HepG2 (cell line): ENCODE data around the gene PCSK7. TPM values are rescaled to one million over a fixed set of nuclear protein-coding genes. Genes with fewer than 3 reads are reported as not detected.

Experiments
- ETV5 ChIP-seq: IDR thresholded peaks from 2 replicates; pipeline ENCODE4 v1.6.1; 2018; ENCODE audit warnings: missing biosample characterization, missing genetic modification reagents, inconsistent platforms, borderline replicate concordance
- HNRNPUL1 ChIP-seq: fragments of 200-400 bp; formaldehyde crosslinking; IDR thresholded peaks from 2 replicates; pipeline ENCODE4 v1.6.1; 2017; ENCODE audit warnings: low read depth, mild to moderate bottlenecking, low read length, moderate library complexity
- ISX ChIP-seq: sonication (generic); formaldehyde crosslinking; conservative IDR thresholded peaks from 2 replicates; pipeline ENCODE4 v1.5.0; 2020; ENCODE audit warnings: missing genetic modification reagents
- TCF7 ChIP-seq: sonication (generic); IDR thresholded peaks from 2 replicates; pipeline ENCODE4 v1.6.1; 2016; ENCODE audit warnings: antibody characterized with exemption, low read depth
- ZFP82 ChIP-seq: sonication (generic); formaldehyde crosslinking; IDR thresholded peaks from 2 replicates; pipeline ENCODE4 v1.5.1; 2020; ENCODE audit warnings: mild to moderate bottlenecking, missing genetic modification reagents, borderline replicate concordance
- polyA plus RNA-seq, 8 experiments: library from polyadenylated mRNA; depleted of rRNA in 3 of 8; stranded (reverse) in 7 of 8; unstranded in 1 of 8; fragments of >200 nt; fragmentation: Illumina TruSeq in 4 of 8; extraction: Trizol in 4 of 8; gene quantifications; 2 replicates each; pipeline versions ENCODE4 v1.2.1 to v1.2.3, GENCODE V29; 2011 to 2016; ENCODE audit warnings: low read depth in 4 of 8, missing spikeins in 1 of 8, mixed read lengths in 1 of 8; ENCODE audit not compliant: insufficient read depth in 1 of 8
- total RNA-seq, 5 experiments: library from RNA; depleted of rRNA; stranded (reverse); fragments of >200 nt; fragmentation: Illumina TruSeq; extraction: Trizol; gene quantifications; 2 replicates each; pipeline ENCODE4 v1.2.3, GENCODE V29; 2016; ENCODE audit warnings: low read depth in 1 of 5
- TF ChIP-seq, protein P1 (sequence below): sonication (generic); formaldehyde crosslinking; IDR thresholded peaks from 2 replicates; pipeline ENCODE4 v1.4.0; 2020; ENCODE audit warnings: mild to moderate bottlenecking, missing genetic modification reagents

PCSK7 gene
- total and polyA plus RNA-seq, 2 of the 13 experiments (the other 11 are each of a cell fraction or from before 2014, with no cell fraction given): 13.4 to 13.8 TPM

GRCh38 chr11:117197006-117197405 lies 34.9 kb downstream of the PCSK7 start (continued):
- TF ChIP-seq, protein P1, sequence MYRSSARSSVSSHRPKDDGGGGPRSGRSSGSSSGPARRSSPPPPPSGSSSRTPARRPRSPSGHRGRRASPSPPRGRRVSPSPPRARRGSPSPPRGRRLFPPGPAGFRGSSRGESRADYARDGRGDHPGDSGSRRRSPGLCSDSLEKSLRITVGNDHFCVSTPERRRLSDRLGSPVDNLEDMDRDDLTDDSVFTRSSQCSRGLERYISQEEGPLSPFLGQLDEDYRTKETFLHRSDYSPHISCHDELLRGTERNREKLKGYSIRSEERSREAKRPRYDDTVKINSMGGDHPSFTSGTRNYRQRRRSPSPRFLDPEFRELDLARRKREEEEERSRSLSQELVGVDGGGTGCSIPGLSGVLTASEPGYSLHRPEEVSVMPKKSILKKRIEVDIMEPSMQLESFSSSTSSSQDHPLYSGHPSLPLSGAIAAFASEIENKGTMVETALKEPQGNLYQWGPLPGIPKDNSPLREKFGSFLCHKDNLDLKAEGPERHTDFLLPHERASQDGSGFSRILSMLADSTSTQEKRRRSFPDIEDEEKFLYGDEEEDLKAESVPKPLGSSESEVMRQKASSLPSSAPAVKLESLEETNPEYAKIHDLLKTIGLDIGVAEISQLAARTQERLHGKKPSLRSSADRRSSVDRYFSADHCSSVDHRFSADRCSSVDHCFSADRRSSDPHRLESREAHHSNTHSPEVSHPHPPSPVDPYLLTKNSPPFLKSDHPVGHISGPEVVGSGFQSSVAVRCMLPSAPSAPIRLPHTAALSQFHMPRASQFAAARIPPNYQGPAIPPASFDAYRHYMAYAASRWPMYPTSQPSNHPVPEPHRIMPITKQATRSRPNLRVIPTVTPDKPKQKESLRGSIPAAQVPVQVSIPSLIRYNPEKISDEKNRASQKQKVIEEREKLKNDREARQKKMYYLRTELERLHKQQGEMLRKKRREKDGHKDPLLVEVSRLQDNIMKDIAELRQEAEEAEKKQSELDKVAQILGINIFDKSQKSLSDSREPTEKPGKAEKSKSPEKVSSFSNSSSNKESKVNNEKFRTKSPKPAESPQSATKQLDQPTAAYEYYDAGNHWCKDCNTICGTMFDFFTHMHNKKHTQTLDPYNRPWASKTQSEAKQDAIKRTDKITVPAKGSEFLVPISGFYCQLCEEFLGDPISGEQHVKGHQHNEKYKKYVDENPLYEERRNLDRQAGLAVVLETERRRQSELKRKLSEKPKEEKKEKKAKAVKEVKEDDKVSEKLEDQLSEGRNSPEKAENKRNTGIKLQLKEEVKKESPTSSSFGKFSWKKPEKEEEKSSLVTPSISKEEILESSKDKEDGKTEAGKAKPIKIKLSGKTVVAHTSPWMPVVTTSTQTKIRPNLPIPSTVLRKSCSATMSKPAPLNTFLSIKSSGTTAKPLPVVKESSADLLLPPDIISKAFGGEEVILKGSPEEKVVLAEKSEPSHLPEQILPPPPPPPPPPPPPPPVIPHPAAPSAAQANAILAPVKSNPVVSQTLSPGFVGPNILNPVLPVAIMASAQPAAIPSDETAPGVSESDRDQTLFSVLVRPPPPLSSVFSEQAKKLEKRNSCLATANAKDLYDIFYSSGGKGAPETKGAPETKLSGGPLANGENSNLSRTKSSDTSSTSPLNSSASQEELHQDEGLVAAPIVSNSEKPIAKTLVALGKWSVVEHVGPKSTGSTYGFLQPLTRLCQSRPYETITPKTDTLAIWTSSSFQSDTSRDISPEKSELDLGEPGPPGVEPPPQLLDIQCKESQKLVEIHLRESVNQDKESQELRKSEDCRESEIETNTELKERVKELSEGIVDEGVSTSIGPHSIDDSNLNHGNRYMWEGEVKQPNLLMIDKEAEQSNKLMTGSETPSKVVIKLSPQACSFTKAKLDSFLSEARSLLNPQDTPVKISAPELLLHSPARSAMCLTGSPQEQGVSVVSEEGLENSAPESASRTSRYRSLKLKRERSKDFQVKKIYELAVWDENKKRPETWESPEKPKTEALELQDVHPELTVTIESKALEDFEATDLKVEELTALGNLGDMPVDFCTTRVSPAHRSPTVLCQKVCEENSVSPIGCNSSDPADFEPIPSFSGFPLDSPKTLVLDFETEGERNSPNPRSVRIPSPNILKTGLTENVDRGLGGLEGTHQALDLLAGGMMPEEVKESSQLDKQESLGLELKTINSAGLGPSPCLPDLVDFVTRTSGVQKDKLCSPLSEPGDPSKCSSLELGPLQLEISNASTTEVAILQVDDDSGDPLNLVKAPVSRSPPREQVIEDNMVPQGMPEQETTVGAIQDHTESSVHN (CRISPR knock-in tag): no peak
- TF ChIP-seq ZFP82: no peak
- no peak for TF ChIP-seq ISX (CRISPR knock-in tag)
- no peak for TF ChIP-seq TCF7
- TF ChIP-seq ETV5 (CRISPR knock-in tag): no peak
- TF ChIP-seq HNRNPUL1: no peak
- TF ChIP-seq, all 625 proteins: peak for 0
